Skin epidermis (tissue), 12 donors: ENCODE measurements around the gene GSTK1.

Experiments used
- H3K27ac ChIP-seq, 21 experiments: fragments of 200-600 bp; sonication (generic) in 11 of 21; one replicate each; pipeline ENCODE4 v1.5.0; 2020; ENCODE audit warnings: mild to moderate bottlenecking in 3 of 21, inconsistent platforms in 2 of 21, moderate library complexity in 2 of 21
- H3K4me3 ChIP-seq, 7 experiments: fragments of 200-600 bp; sonication (generic) in 2 of 7; one replicate each; pipeline ENCODE4 v1.5.0; 2020; ENCODE audit warnings: inconsistent platforms in 2 of 7, mild to moderate bottlenecking in 2 of 7, moderate library complexity in 1 of 7

GSTK1 gene

GRCh38 chr7:143261901-143262300 is 1.3 kb upstream of the GSTK1 start:
- peak overlapping the region in 1 of 21 experiments; percentile 95 for H3K27ac ChIP-seq
- H3K4me3 ChIP-seq: no peak overlapping the region

- Histone ChIP-seq H3K4me3 (peak overlapping the region; percentile 60 to 88 (median 74)), H3K27ac (peak overlapping the region in 18 of 21 experiments; percentile 82 to 97 (median 92))
Measured at GRCh38 chr7:143264196-143264568, 941 bp downstream of the GSTK1 start.

GRCh38 chr7:143265017-143265693 is 1.9 kb downstream of the GSTK1 start:
- H3K4me3 ChIP-seq: peak overlapping the region in 1 of 7 experiments; percentile 79
- H3K27ac ChIP-seq: peak overlapping the region in 8 of 21 experiments; percentile 2 to 95 (median 93)

- H3K4me3 ChIP-seq: no peak overlapping the region
- no peak overlapping the region for H3K27ac ChIP-seq
Measured at GRCh38 chr7:143269251-143269650, 6.0 kb downstream of the GSTK1 start.

- Histone ChIP-seq H3K27ac (no peak overlapping the region), H3K4me3 (no peak overlapping the region)
Measured at GRCh38 chr7:143271240-143271639, 8.0 kb downstream of the GSTK1 start.

GRCh38 chr7:143272871-143273270 is 9.6 kb downstream of the GSTK1 start:
- Histone ChIP-seq H3K27ac (no peak overlapping the region), H3K4me3 (no peak overlapping the region)

GRCh38 chr7:143279186-143280098 is 16.2 kb downstream of the GSTK1 start:
- Histone ChIP-seq H3K4me3 (no peak overlapping the region), H3K27ac (peak overlapping the region in 18 of 21 experiments; percentile 7 to 86 (median 64))

GRCh38 chr7:143280160-143280559 is 16.9 kb downstream of the GSTK1 start:
- Histone ChIP-seq H3K27ac (peak overlapping the region in 16 of 21 experiments; percentile 7 to 86 (median 67)), H3K4me3 (no peak overlapping the region)

- H3K27ac ChIP-seq: peak overlapping the region in 9 of 21 experiments; percentile 53 to 86 (median 71)
- no peak overlapping the region for H3K4me3 ChIP-seq
Measured at GRCh38 chr7:143280566-143280965, 17.3 kb downstream of the GSTK1 start.

GRCh38 chr7:143281529-143281928 is 18.3 kb downstream of the GSTK1 start:
- Histone ChIP-seq H3K27ac (no peak overlapping the region), H3K4me3 (no peak overlapping the region)

- no peak overlapping the region for H3K4me3 ChIP-seq
Measured at GRCh38 chr7:143282124-143282523, 18.9 kb downstream of the GSTK1 start.

GRCh38 chr7:143283381-143283780 is 20.1 kb downstream of the GSTK1 start:
- peak overlapping the region in 2 of 21 experiments; percentile 35 to 43 for H3K27ac ChIP-seq
- no peak overlapping the region for H3K4me3 ChIP-seq

More at GRCh38 chr7:143282124-143282523, 18.9 kb downstream of the GSTK1 start:
- H3K27ac ChIP-seq: no peak overlapping the region

GRCh38 chr7:143284591-143285469 is 21.6 kb downstream of the GSTK1 start, which contains the start of gene TMEM139:
TMEM139 (plus strand) TSS chr7:143284958; CDS start chr7:143285958, 1,000 bp downstream.
- Histone ChIP-seq H3K4me3 (peak within 1 kb of the TSS in 1 of 7 experiments; percentile 13), H3K27ac (peak within 1 kb of the TSS in 7 of 21 experiments; percentile 8 to 61 (median 52))

GRCh38 chr7:143285470-143285778 is 22.2 kb downstream of the GSTK1 start:
- Histone ChIP-seq H3K4me3 (no peak overlapping the region), H3K27ac (peak overlapping the region in 3 of 21 experiments; percentile 25 to 60 (median 52))

GRCh38 chr7:143285806-143286521 is 22.7 kb downstream of the GSTK1 start:
- no peak overlapping the region for H3K4me3 ChIP-seq

GRCh38 chr7:143286522-143286890 is 23.3 kb downstream of the GSTK1 start:
- no peak overlapping the region for H3K4me3 ChIP-seq
- H3K27ac ChIP-seq: peak overlapping the region in 3 of 21 experiments; percentile 27 to 61 (median 52)

More at GRCh38 chr7:143285806-143286521, 22.7 kb downstream of the GSTK1 start:
- H3K27ac ChIP-seq: peak overlapping the region in 5 of 21 experiments; percentile 25 to 61 (median 52)

GRCh38 chr7:143287339-143287934 is 24.2 kb downstream of the GSTK1 start:
- Histone ChIP-seq H3K27ac (peak overlapping the region in 18 of 21 experiments; percentile 19 to 99 (median 74)), H3K4me3 (peak overlapping the region; percentile 76 to 97 (median 95))
